Measurements from ENCODE around the gene SIX5. TPM values are rescaled to one million over a fixed set of nuclear protein-coding genes. Genes with fewer than 3 reads are reported as not detected.
"Not testable (repeated sequence)": the region's sequence is repeated elsewhere in the genome, so short reads cannot be mapped to it uniquely, and the experiment has no call there.

SIX5 gene
- total RNA-seq, 1 experiment from 2014 or later = 23.6 TPM

DNA sequence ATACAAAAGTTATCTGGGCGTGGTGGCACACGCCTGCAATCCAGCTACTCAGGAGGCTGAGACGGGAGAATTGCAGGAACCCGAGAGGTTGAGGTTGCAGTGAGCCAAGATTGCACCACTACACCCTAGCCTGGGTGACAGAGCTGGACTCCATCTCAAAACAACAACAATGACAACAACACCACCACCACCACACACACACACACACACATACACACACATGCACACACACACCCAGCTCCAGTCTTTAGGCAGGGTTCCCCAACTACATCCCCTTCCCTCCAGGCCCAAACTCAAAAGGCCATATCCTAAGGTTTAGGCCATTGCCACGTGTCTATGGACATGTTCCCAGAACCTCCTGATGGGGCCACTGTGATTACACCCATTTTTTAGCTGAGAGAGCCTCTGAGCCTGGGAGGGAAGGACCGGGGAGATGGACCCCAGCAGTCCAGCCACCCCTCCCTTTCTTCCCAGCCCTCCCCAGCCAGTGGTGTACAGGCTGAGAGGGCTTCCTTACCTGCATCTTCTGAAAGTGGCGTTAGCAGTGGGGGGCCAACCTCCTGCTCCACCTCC lies 32.6 kb upstream of the SIX5 start:
- no peak overlapping the region for H3K27ac ChIP-seq (ENCODE audit: low read depth, low read length, poor library complexity, severe bottlenecking)
- ChIA-PET CTCF (interaction anchor here (1.0 kb wide), 1 partner anchor 15 kb away, joined by 3 read pairs; no protein-coding TSS in a partner anchor), POLR2A (ENCODE audit: low non-redundant PET) (no interaction called here)
- intact Hi-C loops (cut with micrococcal nuclease; ENCODE audit: unreplicated experiment) = no loop called here
- DNase-seq (ENCODE audit: low spot score) = no peak
- no peak overlapping the region for H3K4me3 ChIP-seq (ENCODE audit: low read depth, low read length, poor library complexity, severe bottlenecking)
- peaks cover 4% of the 10 kb centered on the region for H3K4me1 ChIP-seq (ENCODE audit: insufficient read depth, low read length, poor library complexity, severe bottlenecking)
- no peaks in the 10 kb centered on the region for H3K36me3 ChIP-seq (ENCODE audit: insufficient read depth, low read length, poor library complexity, severe bottlenecking)
- BruUV-seq (replicated peaks) = no TSS peak
- H3K9me3 ChIP-seq (ENCODE audit: low read depth, low read length, poor library complexity, severe bottlenecking) = no peaks in the 10 kb centered on the region
- TF ChIP-seq EZH2 (IDR thresholded peaks at IDR 0.05; ENCODE audit: borderline replicate concordance, low read depth, low read length, poor library complexity, severe bottlenecking) = no peak
- TF ChIP-seq, protein P1, sequence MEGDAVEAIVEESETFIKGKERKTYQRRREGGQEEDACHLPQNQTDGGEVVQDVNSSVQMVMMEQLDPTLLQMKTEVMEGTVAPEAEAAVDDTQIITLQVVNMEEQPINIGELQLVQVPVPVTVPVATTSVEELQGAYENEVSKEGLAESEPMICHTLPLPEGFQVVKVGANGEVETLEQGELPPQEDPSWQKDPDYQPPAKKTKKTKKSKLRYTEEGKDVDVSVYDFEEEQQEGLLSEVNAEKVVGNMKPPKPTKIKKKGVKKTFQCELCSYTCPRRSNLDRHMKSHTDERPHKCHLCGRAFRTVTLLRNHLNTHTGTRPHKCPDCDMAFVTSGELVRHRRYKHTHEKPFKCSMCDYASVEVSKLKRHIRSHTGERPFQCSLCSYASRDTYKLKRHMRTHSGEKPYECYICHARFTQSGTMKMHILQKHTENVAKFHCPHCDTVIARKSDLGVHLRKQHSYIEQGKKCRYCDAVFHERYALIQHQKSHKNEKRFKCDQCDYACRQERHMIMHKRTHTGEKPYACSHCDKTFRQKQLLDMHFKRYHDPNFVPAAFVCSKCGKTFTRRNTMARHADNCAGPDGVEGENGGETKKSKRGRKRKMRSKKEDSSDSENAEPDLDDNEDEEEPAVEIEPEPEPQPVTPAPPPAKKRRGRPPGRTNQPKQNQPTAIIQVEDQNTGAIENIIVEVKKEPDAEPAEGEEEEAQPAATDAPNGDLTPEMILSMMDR (conservative IDR thresholded peaks at IDR 0.05; ENCODE audit: low read depth, low read length) = no peak
- no peaks in the 10 kb centered on the region for H3K27me3 ChIP-seq (replicated peaks; ENCODE audit: insufficient read depth, low read depth, low read length, poor library complexity)

DNA sequence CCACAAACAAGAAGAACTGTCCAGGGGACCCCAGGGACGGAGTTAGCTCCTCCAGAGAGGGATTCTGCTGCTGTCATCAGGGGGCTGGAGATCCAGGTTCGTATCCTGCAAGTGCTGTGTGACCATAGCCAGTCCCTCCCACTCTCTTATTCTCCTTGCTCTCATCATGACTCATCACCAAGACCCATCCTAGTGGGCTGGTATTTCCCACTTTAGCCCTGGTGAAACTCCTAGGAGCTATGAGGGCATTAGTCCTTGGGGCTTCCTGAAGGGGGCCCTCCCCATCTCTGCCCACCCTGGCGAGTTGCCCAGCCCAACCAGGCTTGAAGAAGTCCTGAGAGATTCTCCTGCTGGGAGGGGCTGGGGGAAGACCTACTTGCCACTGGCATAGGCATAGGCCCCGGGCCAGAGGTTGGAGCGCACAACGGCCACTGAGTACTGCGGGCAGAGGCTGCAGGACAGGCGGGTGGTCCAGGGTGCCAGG lies 31.1 kb upstream of the SIX5 start:
- ChIA-PET CTCF (interaction anchor here (0.7 to 1.8 kb wide), 3 partner anchors 17 to 184 kb away, joined by 6 to 17 read pairs (median 12); partner anchors contain the start of gene SIX5), POLR2A (ENCODE audit: low non-redundant PET) (no interaction called here)
- TF ChIP-seq EZH2 (IDR thresholded peaks at IDR 0.05; ENCODE audit: borderline replicate concordance, low read depth, low read length, poor library complexity, severe bottlenecking) = no peak
- TF ChIP-seq, protein P1 (conservative IDR thresholded peaks at IDR 0.05; ENCODE audit: low read depth, low read length) = no peak
- H3K4me1 ChIP-seq (ENCODE audit: insufficient read depth, low read length, poor library complexity, severe bottlenecking) = peaks cover 4% of the 10 kb centered on the region
- BruUV-seq (replicated peaks) = no TSS peak
- intact Hi-C loops (cut with micrococcal nuclease; ENCODE audit: unreplicated experiment) = no loop called here
- no peaks in the 10 kb centered on the region for H3K27me3 ChIP-seq (replicated peaks; ENCODE audit: insufficient read depth, low read depth, low read length, poor library complexity)
- no peak overlapping the region for H3K4me3 ChIP-seq (ENCODE audit: low read depth, low read length, poor library complexity, severe bottlenecking)
- H3K27ac ChIP-seq (ENCODE audit: low read depth, low read length, poor library complexity, severe bottlenecking) = no peak overlapping the region
- H3K36me3 ChIP-seq (ENCODE audit: insufficient read depth, low read length, poor library complexity, severe bottlenecking) = no peaks in the 10 kb centered on the region
- peak; percentile 54 for DNase-seq (ENCODE audit: low spot score)
- no peaks in the 10 kb centered on the region for H3K9me3 ChIP-seq (ENCODE audit: low read depth, low read length, poor library complexity, severe bottlenecking)

DNA sequence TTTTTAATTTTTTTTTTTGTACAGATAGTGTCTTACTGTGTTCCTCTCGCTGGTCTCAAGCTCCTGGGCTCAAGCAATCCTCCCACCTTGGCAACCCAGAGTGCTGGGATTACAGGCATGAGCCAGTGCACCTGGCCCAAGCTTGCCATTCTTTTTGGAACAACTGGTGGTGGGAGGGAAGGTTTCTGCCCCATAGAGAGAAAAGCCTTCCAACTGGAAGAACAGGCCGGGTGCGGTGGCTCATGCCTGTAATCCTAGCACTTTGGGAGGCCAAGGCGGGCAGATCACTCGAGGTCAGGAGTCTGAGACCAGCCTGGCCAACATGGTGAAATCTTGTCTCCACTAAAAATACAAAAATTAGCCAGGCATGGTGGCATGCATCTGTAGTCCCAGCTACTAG lies 30.5 kb upstream of the SIX5 start:
- DNase-seq (ENCODE audit: low spot score); H3K27ac ChIP-seq (ENCODE audit: low read depth, low read length, poor library complexity, severe bottlenecking); H3K4me1 ChIP-seq (ENCODE audit: insufficient read depth, low read length, poor library complexity, severe bottlenecking); intact Hi-C loops (cut with micrococcal nuclease; ENCODE audit: unreplicated experiment); H3K36me3 ChIP-seq (ENCODE audit: insufficient read depth, low read length, poor library complexity, severe bottlenecking); H3K9me3 ChIP-seq (ENCODE audit: low read depth, low read length, poor library complexity, severe bottlenecking); H3K27me3 ChIP-seq (replicated peaks; ENCODE audit: insufficient read depth, low read depth, low read length, poor library complexity); BruUV-seq (replicated peaks); H3K4me3 ChIP-seq (ENCODE audit: low read depth, low read length, poor library complexity, severe bottlenecking): not testable (repeated sequence)
- ChIA-PET CTCF (interaction anchor here (0.6 to 1.8 kb wide), 5 partner anchors 10 to 242 kb away, joined by 3 to 17 read pairs (median 6); partner anchors contain the start of gene SIX5), POLR2A (ENCODE audit: low non-redundant PET) (interaction anchor here (0.7 kb wide), 2 partner anchors 13 to 121 kb away, joined by 4 to 5 read pairs; no protein-coding TSS in a partner anchor)

Measured in A673 (cell line).